NCI-H1092 treated with DMSO at 0.1 percent for 48 hours (cell line): ENCODE results near the gene IPPK.

Experiments used
- DNase-seq: peaks from one replicate; lab custom pipeline; 2025; lab: John Stamatoyannopoulos, UW

The IPPK gene

DNA sequence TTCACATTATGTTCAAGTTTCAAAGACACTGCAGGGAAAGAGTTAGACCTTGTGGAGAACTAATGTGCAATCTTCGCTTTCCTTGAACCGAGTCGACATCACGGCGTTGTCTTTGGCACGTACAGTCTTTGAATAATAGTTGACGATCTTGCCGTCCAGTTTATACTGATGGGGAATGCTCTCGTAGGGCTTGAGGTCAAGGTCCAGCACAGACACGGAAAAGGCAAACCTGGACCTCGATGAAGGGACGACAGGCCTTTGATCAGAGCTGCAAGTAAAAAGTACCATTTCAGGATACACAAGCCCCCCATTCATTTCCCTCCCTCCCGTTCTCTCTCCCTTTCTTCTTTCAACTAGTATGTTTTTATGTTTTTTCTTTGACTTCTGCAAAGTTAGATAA is 54.1 kb downstream of the IPPK start:
- no peak for DNase-seq

DNA sequence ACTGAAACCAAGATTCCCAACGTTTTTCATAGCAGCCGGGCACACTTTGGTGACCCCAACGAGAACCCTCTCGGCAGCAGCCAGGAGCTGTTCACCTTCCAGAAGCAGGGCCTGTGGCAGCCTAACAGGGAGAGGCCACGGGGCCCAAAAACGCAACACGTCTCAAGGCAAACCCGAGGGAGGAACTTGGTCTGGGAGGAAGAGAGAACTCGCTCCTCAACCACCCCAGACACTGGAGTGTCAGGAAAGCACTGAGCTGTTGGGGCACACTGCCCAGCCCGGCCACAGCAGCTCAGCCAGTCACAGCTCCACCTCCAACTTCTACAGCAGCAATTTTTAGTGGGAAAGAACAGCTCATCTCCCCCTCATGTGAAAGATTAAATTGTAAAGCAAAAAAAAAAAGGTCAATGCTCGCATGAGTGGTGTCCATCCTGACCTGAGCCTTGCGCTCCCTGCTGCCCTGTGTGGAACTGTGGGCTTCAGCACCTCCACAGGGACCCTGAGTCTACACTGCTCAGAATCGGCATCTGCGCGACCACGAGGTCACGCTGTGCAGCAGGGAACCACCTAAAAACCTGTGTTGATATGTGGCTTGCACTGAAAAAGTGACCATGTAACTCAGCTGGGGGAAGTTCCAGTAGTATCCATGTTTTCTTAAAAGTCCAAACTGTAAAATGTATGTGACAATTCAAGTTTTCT is 55.0 kb downstream of the IPPK start:
- DNase-seq, result no peak

DNA sequence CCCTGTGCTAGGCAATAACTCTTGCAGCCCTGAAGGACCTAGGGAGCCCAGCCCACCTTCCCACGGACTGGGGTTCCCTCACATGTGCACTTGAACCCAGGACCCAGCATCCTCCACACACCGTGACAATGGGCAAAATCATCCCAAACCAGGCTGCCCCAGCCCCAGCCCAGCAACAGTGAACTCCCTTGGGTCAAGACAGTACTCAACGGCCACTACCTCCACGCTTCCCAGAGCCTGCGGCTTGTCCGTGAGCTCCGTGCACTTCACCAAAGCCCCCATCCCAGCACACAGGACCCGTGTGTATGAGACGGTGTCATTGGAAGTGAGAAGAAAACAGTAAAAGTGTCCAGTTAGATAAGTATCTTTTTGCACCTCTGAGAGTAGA is 55.8 kb downstream of the IPPK start:
- DNase-seq, result no peak

- DNase-seq, result no peak
Observed at GRCh38 chr9:92613268-92614122, 56.4 kb downstream of the IPPK start.

DNA sequence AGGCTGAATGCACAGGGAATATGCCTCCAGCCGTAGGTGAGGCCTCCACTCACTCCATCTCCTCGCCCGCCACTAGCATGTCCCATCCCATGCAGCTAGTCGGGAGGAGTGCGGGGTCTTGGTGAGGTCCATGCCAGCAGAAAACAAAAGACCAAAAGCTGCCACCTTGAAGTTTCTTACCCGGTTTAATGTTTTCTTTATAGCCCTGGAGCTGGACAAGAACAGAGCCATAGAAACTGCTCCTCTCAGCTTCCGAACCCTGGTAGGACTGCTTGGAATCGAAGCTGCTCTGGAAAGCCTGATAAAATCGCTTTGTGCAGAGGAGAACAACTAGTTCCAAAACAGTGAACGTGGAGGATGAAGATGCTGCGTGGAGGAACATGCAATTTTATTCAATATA is 57.1 kb downstream of the IPPK start:
- DNase-seq, result no peak

GRCh38 chr9:92612292-92612691 is 57.6 kb downstream of the IPPK start:
- no peak for DNase-seq

- no peak for DNase-seq
Observed at GRCh38 chr9:92611621-92612285, 58.2 kb downstream of the IPPK start.

GRCh38 chr9:92610470-92611420 is 59.2 kb downstream of the IPPK start:
- no peak for DNase-seq

DNA sequence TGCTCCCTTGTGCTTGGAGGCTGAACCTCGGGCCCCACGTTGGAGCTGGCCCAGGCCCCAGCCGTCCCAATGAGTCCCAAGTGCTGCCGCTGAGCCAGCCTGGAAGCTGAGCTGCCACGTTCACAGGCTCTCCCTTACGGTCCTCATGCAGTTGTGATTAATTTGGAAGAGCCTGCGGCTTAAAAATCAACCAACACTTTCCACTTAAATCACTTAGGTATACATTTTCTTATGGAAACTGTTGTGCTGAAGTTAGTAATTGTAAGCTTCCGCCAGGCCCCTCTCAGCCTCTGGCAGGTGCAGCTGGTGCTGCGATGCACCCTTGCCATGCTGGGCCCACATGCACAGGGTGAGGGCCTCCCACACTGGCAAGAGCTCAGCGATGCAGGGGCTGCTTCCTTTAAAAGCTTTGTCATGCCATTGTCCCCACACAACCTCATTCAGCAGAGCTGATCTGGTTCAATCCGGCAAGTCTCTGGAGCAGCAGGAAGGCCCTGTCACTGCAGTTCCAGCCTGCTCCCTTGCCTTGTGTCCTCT is 61.0 kb downstream of the IPPK start:
- DNase-seq, result peak; percentile 69

DNA sequence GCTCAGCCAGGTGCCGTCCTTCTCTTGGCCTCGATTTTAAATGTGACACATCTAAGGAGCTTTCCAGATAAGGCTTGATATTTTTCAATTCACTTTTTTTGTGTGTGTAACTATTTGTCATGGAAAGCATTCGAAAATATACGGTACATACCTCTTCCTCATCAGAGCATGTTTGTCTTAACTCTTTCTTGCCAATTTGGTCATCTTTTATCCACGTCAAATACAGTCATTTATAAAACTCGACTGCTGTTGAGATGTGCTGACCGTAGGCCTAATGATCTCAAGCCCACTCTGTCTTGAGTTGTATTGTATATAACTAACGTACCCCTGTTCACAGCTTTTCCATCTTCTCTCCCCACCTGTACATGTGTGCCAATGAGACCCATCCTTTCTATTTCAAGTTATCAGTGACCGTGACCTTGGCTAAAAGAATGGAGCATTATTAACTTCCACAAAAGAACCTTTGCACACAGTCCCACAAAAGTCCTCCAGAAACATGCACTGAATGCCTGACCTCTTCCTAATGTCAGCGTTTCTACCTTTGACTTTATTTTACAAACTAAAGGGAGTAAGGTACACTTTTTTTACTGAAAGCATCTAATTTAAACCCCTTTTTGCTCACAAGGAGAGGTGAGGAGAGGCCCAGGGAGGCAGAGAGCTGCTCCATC is 61.6 kb downstream of the IPPK start:
- no peak for DNase-seq

- peak; percentile 96 for DNase-seq
Observed at GRCh38 chr9:92607773-92608172, 62.2 kb downstream of the IPPK start.

DNA sequence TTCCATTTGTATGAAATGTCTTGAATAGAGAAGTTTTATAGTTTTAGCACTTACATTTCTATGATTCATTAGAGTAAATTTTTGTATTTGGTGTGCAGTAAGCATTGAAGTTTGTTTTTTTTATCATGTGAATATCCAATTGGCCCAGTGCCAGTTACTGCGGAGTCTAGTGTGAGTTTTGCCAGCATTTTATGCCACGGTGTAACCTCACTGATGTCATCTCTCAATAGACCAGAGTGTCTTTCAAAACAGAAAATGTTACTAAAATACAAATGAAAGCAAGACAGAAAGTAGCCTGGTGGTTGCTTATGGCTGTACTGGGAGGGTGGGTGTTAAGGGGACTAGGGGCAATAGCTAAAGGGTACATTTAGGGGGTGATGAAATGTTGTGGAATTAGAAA is 62.8 kb downstream of the IPPK start:
- no peak for DNase-seq

- DNase-seq, result no peak
Observed at GRCh38 chr9:92605224-92605623, 64.7 kb downstream of the IPPK start.

DNA sequence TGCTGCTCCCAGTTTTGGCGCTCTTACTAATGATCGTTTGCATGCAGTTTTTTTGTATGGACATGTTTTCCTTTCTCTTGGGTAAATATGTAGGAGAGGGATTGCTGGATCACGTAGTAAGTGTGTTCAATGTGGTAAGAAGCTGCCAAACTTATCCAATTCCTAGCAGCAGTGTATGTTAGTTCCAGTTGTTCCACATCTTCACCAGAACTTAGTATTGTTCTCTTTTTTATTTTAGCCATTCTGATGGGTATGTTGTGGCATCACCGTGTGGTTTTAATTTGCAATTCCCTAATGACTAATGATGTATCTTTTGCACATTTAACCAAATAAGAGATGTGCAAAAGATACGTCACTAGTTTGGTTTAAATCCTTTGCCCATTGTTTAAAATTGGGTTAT is 65.9 kb downstream of the IPPK start:
- no peak for DNase-seq

DNA sequence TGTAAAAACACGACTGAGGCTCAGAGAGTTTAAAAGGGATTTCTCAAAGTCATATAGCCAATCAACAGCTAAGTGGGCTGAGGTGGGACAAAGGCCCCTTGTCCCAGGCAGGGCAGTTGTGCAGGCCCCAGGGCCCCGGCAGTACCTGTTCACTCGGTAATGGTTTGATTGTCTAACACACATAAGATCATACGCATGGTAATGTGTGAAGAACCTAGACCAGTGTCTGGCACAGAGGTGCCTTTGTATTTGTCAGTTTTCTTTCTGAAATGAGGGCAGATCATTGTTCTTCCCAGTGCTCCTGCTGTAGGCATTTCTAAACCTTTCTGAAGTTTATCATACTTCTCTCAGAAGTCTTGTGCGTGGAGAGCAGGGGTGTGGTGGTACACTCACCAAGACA is 66.8 kb downstream of the IPPK start:
- no peak for DNase-seq

DNA sequence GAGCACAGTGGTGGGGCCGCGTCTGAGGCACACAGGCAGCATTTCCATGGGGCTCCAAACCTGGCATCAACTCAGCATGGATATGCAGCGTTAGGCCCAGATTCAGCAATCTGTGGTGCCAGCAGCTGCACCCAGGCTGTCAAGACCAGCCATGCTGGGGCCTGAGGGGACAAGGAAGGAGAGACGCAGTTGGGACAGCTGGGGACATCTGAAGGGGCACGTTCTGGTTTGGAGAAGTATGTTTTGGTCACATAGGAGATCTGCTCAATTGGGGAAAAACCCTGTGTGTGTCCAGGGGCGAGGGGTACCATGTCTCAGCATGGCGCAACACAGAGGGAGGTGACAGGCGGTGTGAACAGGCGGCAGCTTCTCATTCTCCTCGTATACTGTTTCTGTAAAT is 67.5 kb downstream of the IPPK start:
- no peak for DNase-seq

DNA sequence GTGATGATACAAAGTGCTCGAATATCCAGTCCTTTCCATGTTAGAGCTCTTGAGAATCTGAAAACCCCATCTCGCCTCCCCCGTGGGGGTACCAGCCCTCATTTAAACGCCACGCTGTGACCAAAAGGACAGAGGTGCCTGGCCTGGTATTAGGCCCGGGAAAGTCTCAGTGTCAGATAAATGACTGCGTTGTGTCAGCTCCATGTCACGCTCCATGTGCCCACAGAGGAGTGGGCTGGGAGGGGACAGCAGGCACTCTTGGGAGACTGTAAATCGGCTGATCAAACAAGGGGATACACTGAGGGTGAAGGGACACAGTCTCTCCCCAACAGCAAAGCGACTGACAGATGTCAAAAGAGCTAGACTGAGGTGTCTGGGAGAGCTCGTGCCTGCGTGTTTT is 68.5 kb downstream of the IPPK start:
- DNase-seq, result no peak

GRCh38 chr9:92600462-92601261 is 69.3 kb downstream of the IPPK start:
- DNase-seq, result no peak

- no peak for DNase-seq
Observed at GRCh38 chr9:92599938-92600461, 69.9 kb downstream of the IPPK start.

- DNase-seq, result no peak
Observed at GRCh38 chr9:92598382-92598781, 71.5 kb downstream of the IPPK start.
